HL-60/S4 (cell line): ENCODE results near the gene CLCN3.

ENCODE experiments used
- in situ Hi-C: fragments of 300-500 bp; cut with MboI; formaldehyde crosslinking; loops from 2 replicates; pipeline ENCODE4 v1.14.3; 2022; ENCODE audit warnings: low sequenced_read_pairs

The CLCN3 gene

DNA sequence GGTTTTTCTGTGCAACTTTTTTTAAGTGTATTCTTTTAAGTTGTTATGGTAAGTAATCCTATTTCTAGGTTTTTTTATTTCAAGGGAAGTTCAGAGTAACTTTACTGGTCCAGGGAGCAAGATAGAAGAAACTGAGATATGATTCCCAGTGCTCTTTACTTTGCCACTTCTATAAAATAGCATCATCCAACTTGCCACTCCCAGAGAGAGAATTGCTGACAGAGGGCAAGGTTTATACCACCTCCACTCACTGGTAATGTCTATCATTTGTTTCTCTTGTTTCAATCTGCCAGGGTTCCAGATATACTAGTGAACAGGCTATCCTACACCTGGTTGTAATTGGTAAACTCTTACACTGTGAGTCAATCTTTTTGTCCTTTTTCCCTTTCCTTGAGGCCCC is 3.5 kb upstream of the CLCN3 start:
- in situ Hi-C loops: loop anchor here (25.0 kb wide), 1 partner anchor 420 kb away; the partner anchor contains the start of gene MFAP3L

DNA sequence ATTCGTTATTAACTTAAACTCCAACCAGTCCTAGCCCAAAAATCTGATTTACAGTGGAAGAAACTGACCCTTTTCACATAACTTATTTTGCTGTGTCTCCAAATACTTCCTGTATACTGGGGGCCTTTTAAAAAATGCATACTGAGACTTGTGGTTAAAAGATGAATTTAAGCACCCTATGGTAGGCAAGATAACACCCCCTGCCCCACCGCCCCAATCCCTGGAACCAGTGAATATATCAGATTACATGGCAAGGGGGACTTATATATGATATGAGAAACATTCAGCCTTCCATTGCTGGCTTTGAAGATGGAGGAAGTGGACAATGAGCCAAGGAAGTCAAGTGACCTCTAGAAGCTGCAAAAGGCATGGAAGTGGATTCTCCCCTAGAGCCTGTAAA is 3.1 kb upstream of the CLCN3 start:
- in situ Hi-C loops: loop anchor here (25.0 kb wide), 1 partner anchor 420 kb away; the partner anchor contains the start of gene MFAP3L

DNA sequence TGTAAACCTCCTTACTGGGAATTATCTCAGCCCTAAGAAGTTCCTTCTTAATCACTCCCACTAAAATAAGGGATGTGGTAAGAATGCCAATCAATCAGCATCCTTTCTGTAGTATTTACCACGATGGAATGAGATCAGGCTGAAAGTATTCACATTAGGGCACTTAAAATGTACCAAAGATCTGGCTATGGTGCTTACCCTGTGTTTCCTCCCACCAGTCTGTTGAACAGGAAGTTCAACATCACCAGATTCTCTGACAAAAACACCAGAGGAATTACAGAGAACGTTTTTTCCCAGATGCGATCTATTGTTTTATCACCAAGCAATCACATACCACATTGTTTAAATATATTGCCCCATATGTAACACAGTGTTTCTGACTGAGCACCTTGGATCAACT is 2.1 kb upstream of the CLCN3 start:
- in situ Hi-C loops: loop anchor here (25.0 kb wide), 1 partner anchor 419 kb away; the partner anchor contains the start of gene MFAP3L

DNA sequence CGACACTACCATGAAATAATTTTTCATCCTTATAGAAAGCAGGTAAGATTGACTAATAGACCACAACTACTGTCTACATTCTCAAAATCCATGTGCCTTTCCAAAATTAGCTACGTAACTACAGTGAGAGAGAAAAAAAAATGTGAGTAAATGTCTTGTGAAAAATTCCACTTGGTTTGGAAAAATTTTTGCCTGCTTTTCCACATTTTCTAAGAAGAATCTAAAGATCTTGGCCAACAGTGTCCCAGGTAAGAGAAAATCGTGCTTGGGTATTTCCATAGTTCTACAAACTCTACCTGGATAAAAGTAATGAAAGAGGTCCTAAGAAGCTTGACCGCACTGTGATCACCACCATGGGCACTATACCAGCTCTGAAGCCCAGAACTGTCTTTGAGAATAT is 1.4 kb upstream of the CLCN3 start:
- in situ Hi-C loops: loop anchor here (25.0 kb wide), 1 partner anchor 418 kb away; the partner anchor contains the start of gene MFAP3L

DNA sequence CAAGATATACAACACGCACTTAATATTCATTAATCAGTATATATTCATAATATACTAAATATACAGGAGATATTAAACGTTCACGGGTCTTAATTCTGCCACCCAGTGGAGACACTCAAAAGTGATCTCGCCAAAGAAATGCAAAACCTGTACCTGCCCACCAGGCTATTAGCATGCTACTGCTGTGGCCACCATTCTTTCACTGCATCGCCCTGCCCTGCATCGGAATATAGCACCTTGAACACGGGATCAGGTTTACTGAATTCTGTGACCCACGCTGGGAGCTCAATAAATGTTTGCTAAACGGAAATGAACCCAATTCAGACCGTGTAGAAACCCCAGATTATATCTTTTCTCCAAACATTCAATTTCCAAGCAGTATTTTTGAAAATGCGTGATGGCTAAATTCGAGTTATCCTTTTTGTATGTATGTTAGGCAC is 840 bp upstream of the CLCN3 start:
- in situ Hi-C loops: loop anchor here (25.0 kb wide), 1 partner anchor 418 kb away; the partner anchor contains the start of gene MFAP3L

DNA sequence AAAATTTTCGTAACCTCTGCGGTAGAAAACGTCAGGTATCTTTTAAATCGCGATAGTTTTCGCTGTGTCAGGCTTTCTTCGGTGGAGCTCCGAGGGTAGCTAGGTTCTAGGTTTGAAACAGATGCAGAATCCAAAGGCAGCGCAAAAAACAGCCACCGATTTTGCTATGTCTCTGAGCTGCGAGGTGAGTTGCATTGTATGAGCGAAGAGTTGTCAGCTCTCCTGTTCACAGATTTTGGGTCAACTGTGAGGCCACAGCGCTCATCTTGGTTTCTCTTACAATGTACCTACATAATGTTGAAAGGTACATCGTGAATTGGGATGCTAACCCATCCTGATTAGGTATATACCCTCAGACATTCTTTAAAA is 486 bp downstream of the CLCN3 start:
- in situ Hi-C loops: loop anchor here (25.0 kb wide), 1 partner anchor 416 kb away; the partner anchor contains the start of gene MFAP3L

DNA sequence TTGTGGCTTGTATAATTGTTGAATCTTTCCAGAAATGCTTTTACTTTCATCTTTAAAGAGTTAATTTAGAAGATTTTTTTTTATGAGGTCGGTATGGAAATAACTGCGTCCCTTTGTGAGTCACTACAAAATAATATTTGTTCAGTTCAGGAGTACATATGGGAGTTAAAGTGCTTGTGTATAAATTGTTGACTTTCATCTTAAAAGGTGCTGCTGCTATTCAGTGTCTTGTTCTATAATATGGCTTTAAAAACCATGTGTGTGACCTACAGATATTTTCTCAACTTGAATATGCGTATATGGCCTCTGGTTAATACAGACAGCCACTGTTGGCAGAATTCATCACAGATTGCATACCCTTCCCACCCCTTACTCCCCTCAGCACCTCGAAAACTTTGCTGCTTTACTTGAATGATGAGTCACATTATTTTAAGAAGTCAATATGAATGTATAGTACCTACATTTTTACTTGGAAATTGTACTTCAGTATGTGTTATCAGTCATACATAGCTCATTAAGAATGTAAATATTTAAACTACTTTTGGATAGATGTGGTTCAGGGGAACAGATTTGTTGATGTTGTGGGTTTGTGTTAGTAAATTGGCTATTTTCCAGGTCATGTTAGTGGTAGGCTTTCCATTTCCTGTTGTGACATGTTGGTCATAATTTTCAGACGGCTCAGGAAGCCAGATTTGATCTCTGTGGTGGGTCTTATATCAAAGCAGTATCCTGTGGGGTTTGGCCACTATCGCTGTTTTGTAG is 1.5 kb downstream of the CLCN3 start:
- in situ Hi-C loops: loop anchor here (25.0 kb wide), 1 partner anchor 415 kb away; the partner anchor contains the start of gene MFAP3L

DNA sequence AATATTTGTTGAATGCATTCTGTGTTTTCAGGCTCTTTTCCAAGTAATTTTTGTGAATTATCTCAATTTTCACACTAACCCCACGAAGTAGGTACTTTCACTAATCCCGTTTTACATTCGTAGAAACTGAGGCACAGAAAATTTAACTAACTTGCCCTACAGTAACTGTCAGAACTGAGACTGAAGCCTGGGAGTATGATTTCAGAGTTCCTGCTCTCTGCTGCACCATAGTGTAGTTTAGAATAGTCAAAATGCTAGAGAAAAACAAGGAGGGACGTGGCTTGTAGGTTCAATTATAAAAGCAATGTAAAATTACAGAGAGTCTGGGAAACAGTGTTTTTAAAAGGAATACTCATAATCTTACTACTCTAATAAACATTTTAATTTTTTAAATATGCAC is 2.2 kb downstream of the CLCN3 start:
- in situ Hi-C loops: loop anchor here (25.0 kb wide), 1 partner anchor 415 kb away; the partner anchor contains the start of gene MFAP3L

DNA sequence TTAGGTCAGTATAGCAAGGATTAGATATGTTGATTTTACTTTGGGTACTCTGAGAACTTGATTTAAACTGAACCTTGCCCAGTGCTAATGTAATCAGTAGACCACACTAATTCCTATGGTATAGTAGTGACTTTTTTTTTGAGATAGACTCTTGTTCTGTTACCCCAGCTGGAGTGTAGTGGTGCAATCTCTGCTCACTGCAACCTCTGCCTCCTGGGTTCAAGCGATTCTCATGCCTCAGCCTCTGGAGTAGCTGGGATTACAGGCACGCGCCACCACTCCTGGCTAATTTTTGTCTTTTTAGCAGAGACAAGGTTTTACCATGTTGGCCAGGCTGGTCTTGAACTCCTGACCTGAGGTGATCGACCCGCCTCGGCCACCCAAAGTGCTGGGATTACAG is 3.6 kb downstream of the CLCN3 start:
- in situ Hi-C loops: loop anchor here (25.0 kb wide), 1 partner anchor 413 kb away; the partner anchor contains the start of gene MFAP3L

DNA sequence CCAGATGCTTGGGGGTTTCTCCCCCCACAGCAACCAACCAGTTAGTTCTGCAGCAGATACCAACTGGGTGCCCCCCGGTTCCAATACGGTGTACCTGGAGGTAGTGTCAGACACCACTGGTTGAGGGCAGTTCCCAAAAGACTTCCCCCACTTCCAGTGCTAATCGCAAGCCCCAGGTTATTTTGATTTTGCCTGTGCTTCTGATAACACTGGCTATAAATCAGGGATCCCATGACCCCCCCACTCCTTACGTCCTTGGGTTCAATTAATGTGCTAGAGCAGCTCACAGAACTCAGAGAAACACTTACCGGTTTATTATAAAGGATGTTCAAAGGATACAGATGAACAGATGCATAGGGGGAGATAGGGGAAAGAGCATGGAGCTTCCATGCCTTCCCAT is 5.5 kb downstream of the CLCN3 start:
- in situ Hi-C loops: no loop called here

DNA sequence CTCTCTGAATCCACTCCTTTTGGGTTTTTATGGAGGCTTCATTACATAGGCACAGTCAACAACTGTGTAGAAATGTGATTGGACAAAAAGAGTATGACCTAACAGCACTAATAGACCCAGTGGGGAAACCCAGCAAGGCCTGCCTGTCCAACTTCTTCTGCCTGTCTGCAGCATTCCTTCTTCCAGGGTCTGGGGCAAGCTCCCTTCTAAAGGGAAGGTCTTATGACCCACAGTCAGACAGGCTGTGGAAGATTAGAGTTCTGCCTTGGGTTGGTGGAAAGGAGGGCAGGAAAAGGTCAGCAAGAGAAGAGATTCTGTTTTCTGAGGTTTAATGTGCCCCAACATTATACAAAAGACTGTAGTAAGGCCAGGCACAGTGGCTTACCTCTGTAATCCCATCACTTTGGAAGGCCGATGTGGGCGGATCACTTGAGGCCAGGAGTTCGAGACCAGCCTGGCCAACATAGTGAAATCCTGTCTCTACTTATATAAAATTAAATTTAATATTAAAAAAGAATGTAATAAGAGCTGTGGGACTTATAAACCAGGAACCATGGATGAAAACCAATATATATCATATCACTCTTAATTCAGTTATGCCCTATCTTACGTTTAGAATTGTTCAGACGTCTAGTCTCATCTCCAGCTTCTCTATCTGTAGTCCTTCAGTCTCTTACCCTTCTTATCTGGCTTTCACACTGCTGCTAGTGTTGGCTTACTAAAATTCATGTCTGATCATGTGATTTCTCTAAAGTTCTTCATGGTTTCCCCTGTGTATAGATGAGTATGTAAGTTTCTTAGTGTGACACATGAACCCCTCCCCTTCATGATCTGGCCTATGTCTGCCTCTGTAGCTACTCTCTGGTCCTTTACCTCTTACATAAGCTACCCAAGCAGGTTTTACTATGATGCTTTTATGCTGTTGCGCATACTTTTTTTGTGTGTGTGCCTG is 6.2 kb downstream of the CLCN3 start:
- in situ Hi-C loops: no loop called here

DNA sequence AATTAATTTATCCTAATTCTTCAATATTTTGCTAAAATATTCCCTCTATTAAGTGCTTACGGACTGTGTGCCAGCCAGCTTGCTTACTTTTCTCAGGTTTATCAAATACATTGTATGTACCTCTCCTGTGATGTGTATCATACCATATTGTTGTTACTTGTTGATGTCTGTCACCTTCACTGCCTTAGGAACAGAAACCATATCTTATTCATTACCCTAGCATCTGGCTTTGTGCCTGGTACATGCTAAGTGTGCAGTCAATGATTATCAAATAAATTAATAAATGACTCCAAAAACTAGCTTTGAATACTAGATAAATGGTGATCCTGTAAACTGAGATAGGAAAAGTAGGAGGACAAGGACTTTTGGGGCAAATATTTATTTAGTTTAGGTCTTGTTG is 6.9 kb downstream of the CLCN3 start:
- in situ Hi-C loops: no loop called here

DNA sequence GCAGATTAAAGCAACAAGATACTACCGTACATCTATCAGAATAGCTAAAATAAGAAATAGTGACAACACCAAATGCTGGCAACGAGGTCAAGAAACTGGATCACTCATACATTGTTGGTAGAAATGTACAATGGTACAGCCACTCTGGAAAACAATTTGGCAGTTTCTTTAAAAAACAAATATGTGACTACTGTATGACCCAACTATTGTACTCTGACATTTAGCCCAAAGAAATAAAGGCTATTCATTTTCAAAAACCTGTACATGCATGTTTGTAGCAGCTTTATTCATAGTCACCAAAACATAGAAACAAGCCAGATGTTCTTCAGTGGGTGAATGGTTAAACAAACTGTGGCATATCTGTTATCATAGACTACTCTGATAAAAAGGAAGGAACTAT is 8.2 kb downstream of the CLCN3 start:
- in situ Hi-C loops: no loop called here

DNA sequence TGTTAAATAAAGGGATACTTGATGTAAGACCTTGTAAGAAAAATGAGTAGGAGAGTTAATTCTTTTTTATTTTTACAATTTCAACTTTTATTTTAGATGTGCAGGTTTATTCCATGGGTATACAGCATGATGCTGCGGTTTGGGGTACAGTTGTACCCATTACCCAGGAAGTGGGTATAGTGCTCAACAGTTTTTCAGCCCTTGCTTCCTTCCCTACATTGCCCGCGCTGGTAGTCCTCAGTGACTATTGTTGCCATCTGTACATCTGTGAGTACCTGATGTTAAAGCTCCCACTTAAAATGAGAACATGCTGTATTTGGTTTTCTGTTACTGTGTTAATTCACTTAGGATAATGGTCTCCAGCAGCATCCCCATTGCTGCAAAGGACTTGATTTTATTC is 9.7 kb downstream of the CLCN3 start:
- in situ Hi-C loops: no loop called here

DNA sequence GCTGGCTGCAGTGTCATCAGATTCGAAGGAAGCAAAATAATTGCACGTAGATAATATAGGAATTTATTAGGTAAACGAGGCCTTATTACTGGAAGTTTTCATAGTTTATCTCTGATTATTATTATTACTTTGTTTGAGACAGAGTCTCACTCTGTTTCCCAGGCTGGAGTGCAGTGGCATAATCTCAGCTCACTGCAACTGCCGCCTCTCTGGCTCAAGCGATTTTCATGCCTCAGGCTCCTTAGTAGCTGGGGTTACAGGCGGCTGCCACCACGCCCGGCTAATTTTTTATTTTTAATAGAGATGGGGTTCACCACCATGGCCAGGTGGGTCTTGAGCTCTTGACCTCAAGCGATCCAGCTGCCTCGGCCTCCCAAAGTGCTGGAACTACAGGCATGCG is 12.5 kb downstream of the CLCN3 start:
- in situ Hi-C loops: no loop called here

DNA sequence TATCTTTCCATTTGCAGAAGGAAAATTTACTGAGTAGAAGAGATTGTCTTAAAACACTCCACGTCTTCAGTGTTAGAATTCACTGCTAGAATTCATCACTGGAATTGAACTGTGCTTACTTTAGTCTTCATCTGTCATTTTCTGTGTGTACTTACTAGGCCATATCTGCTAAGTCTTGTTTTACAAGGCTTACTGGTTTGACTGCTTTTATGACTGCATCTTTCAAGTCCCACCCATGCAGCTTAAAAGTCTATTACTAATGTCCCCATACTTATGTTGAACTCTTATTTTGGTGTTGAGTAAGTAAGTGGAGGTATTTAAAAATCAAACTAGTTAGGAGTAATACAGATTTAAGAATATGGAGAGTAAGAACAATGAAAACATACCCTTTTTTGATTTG is 14.6 kb downstream of the CLCN3 start:
- in situ Hi-C loops: no loop called here

DNA sequence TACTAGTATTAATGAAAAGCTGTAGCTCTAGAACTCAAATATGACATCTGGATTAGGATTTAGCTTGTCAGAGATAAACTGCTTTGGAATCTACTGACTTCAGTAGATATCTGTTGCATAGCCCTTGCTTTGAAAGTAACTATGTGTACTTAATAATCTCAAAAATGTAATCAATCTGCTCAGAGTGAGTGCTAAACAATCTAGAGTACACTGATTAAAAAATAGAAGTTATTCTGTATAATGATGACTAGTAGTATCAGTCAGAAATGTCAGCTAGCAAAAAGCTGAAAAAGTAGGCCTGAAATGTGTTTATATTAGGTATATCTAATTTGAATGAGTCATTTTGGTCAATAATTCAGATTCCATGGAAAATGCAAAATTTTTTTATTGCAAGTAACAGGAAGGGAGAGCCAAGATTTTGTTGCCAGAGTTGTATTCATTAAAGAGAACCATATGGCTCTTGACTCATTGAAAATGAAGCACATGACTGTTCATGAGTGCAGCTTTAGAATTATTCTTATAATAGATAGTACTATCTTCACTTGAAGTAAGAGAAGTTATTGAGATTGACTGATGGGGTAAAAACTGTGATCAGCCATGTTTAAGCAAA is 20.0 kb downstream of the CLCN3 start:
- in situ Hi-C loops: no loop called here

DNA sequence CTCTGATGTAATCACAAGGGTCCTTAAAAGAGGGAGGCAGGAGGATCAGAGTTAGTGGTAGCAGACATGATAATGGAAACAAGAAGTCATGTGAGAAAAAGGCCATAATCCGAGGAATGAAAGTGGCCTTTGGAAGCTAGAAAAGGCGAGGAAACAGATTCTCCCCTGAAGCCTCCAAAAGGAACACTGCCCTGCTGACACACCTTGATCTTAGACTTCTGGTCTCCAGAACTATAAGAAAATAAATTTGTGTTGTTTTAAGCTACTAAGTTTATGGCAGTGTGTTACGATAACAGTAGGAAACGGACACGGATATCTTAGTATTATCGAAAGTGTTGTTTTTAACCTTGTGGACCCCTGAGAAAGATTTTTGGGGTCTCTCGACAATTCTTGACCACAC is 24.4 kb downstream of the CLCN3 start:
- in situ Hi-C loops: no loop called here

DNA sequence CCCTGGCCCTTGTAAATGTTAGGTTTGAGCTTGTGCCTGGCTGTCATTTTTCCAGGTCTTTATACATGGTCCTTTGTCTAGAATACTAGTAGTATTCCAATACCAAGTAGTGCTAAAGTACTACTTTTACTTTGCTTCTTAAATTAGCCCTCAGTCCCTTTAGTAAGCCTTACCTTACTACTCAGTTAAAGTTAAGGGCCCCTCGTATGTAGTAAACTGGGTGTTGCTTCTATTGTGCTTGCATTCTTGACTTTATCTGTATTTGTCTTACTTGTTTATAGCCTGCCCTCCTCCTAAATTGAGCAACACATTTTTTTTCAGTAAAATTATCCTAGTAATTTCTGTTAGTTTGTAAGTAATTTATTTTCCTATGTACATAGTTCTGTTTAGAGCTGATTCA is 25.2 kb downstream of the CLCN3 start:
- in situ Hi-C loops: no loop called here

DNA sequence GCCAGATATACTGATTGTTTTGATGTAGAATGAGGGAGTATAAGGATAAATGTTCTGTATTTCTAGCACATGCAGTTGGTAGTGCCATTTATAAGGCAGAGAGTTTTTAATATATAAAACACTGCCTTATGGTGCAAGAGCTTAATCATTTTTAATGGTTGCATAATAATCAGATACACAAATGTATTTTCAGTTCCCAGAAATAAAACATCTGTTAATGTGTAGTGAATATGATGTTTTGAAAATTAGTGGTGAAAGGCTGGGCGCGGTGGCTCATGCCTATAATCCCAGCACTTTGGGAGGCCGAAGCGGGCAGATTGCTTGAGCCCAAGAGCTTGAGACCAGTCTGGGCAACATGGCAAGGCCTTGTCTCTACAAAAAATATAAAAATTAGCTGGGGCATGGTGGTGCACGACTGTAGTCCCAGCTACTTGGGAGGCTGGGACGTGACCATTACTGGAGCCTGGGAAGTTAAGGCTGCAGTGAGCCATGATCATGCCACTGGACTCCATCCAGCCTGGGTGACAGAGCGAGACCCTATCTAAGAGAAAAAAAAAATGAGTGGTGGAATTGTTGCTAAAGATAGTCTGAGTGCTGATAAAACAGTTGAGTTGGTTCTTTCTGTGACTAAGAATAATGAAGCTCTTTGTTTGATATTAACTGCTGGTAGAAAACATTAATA is 29.3 kb downstream of the CLCN3 start:
- in situ Hi-C loops: no loop called here
